IMR-90 (cell line): ENCODE results near the gene GLIS1. TPM values are rescaled to one million over a fixed set of nuclear protein-coding genes. Genes with fewer than 3 reads are reported as not detected.

Source experiments
- ATAC-seq: fragments of 200-7000 bp; cut with Tn5 transposase; 2 replicates; pipeline ENCODE4 v1.9.1; 2020; ENCODE audit warnings: low read depth, mild to moderate bottlenecking, moderate library complexity
- BruUV-seq: library from RNA; stranded (reverse); fragments of 400-500 nt; replicated peaks from 2 replicates; lab custom pipeline; 2021; lab: Mats Ljungman, UMichigan
- CTCF ChIA-PET: fragments of 300-600 bp; formaldehyde crosslinking; extraction: SDS; loops from one replicate; lab custom pipeline; 2021; ENCODE audit warnings: antibody characterized with exemption; lab: Yijun Ruan, JAX
- POLR2A ChIA-PET: fragments of 300-600 bp; sonication (Branson Sonifier 250); formaldehyde crosslinking; loops from one replicate; lab custom pipeline; 2022; ENCODE audit warnings: antibody characterized with exemption; ENCODE audit not compliant: unreplicated experiment; lab: Charles Lee
- DNase-seq: peaks from one replicate; pipeline ENCODE4 v3.0.0; 2013
- H2AFZ ChIP-seq: replicated peaks from 2 replicates; pipeline ENCODE3; 2013; ENCODE audit warnings: low read length, mild to moderate bottlenecking; ENCODE audit not compliant: poor library complexity
- H2AK5ac ChIP-seq: 2 replicates; pipeline ENCODE4 v1.6.1; 2013; ENCODE audit warnings: low read depth, low read length, inconsistent platforms
- H2AK9ac ChIP-seq: replicated peaks from 2 replicates; pipeline ENCODE3; 2013; ENCODE audit warnings: mild to moderate bottlenecking, low read depth, low read length, moderate library complexity; ENCODE audit not compliant: poor library complexity
- H2BK120ac ChIP-seq: 2 replicates; pipeline ENCODE4 v1.6.1; 2013; ENCODE audit warnings: low read depth, low read length, inconsistent platforms
- H2BK15ac ChIP-seq: 3 replicates; pipeline ENCODE4 v1.6.1; 2013; ENCODE audit warnings: low read depth, low read length, inconsistent platforms
- H2BK20ac ChIP-seq: 2 replicates; pipeline ENCODE4 v1.6.1; 2013; ENCODE audit warnings: low read depth, mild to moderate bottlenecking, inconsistent platforms, low read length, moderate library complexity
- H2BK5ac ChIP-seq: 2 replicates; pipeline ENCODE4 v1.6.1; 2013; ENCODE audit warnings: mild to moderate bottlenecking, low read depth, low read length, inconsistent platforms; ENCODE audit not compliant: poor library complexity, severe bottlenecking
- H3K14ac ChIP-seq: replicated peaks from 2 replicates; pipeline ENCODE4 v1.6.1; 2013; ENCODE audit warnings: low read depth, low read length, inconsistent platforms
- H3K18ac ChIP-seq: 2 replicates; pipeline ENCODE4 v1.6.1; 2013; ENCODE audit warnings: low read depth, low read length, control low read depth
- H3K23ac ChIP-seq: 2 replicates; pipeline ENCODE4 v1.6.1; 2013; ENCODE audit warnings: low read depth, low read length, inconsistent platforms
- H3K27ac ChIP-seq: 2 replicates; pipeline ENCODE4 v1.5.1; 2013; ENCODE audit warnings: mild to moderate bottlenecking, control low read depth, low read length; ENCODE audit not compliant: insufficient read depth
- H3K27me3 ChIP-seq: 2 replicates; pipeline ENCODE4 v1.6.1; 2013; ENCODE audit warnings: low read length; ENCODE audit not compliant: control insufficient read depth, insufficient read depth
- H3K36me3 ChIP-seq: 2 replicates; pipeline ENCODE4 v1.6.1; 2013; ENCODE audit warnings: low read length, mixed read lengths; ENCODE audit not compliant: control insufficient read depth, insufficient read depth
- H3K4ac ChIP-seq: 2 replicates; pipeline ENCODE4 v1.6.1; 2013; ENCODE audit warnings: low read depth, low read length, inconsistent platforms
- H3K4me1 ChIP-seq: 2 replicates; pipeline ENCODE4 v1.6.1; 2013; ENCODE audit warnings: low read length, mixed read lengths; ENCODE audit not compliant: control insufficient read depth, insufficient read depth
- H3K4me2 ChIP-seq: 2 replicates; pipeline ENCODE4 v1.6.1; 2013; ENCODE audit warnings: low read depth, mild to moderate bottlenecking, control low read depth, low read length, moderate library complexity
- H3K4me3 ChIP-seq: 2 replicates; pipeline ENCODE4 v1.5.1; 2013; ENCODE audit warnings: low read depth, mild to moderate bottlenecking, control low read depth, low read length, moderate library complexity; ENCODE audit not compliant: insufficient read depth
- H3K56ac ChIP-seq: 2 replicates; pipeline ENCODE4 v1.6.1; 2013; ENCODE audit warnings: low read length, inconsistent platforms; ENCODE audit not compliant: insufficient read depth; ENCODE audit errors: extremely low read depth
- H3K79me1 ChIP-seq, 2 experiments: 2 replicates each; pipeline ENCODE4 v1.6.1; 2013; ENCODE audit warnings: low read length in 2 of 2, inconsistent platforms in 1 of 2, low read depth in 1 of 2
- H3K9ac ChIP-seq: 2 replicates; pipeline ENCODE4 v1.6.1; 2013; ENCODE audit warnings: low read depth, low read length, control low read depth
- H3K9me1 ChIP-seq: 2 replicates; pipeline ENCODE4 v1.6.1; 2013; ENCODE audit warnings: low read length, inconsistent platforms; ENCODE audit not compliant: insufficient read depth
- H3K9me3 ChIP-seq: 2 replicates; pipeline ENCODE4 v1.6.1; 2013; ENCODE audit warnings: low read length; ENCODE audit not compliant: control insufficient read depth, insufficient read depth
- H4K20me1 ChIP-seq: 2 replicates; pipeline ENCODE4 v1.6.1; 2013; ENCODE audit warnings: low read length, inconsistent platforms; ENCODE audit not compliant: insufficient read depth
- H4K5ac ChIP-seq: 2 replicates; pipeline ENCODE4 v1.6.1; 2013; ENCODE audit warnings: mild to moderate bottlenecking, low read depth, low read length, control low read depth
- H4K8ac ChIP-seq, 2 experiments: 2 replicates each; pipeline ENCODE4 v1.6.1; 2013; ENCODE audit warnings: low read depth in 2 of 2, low read length in 2 of 2, control low read depth in 1 of 2, inconsistent platforms in 1 of 2
- H4K91ac ChIP-seq: 2 replicates; pipeline ENCODE4 v1.6.1; 2013; ENCODE audit warnings: low read depth, low read length, inconsistent platforms; ENCODE audit not compliant: insufficient read depth
- BHLHE40 ChIP-seq: fragments of 150-350 bp; IDR thresholded peaks from 2 replicates; pipeline ENCODE4 v1.6.1; 2016; ENCODE audit warnings: mild to moderate bottlenecking, low read depth, low read length
- CEBPB ChIP-seq: IDR thresholded peaks from 2 replicates; pipeline ENCODE4 v1.6.1; 2012; ENCODE audit warnings: low read depth, low read length, improper control_type of control experiment
- CHD1 ChIP-seq: IDR thresholded peaks from 2 replicates; pipeline ENCODE4 v1.6.1; 2012; ENCODE audit warnings: low read depth, low read length, improper control_type of control experiment
- FOS ChIP-seq: fragments of 150-350 bp; IDR thresholded peaks from 2 replicates; pipeline ENCODE4 v1.6.1; 2016; ENCODE audit warnings: low read depth, low read length
- MAFK ChIP-seq: IDR thresholded peaks from 2 replicates; pipeline ENCODE4 v1.6.1; 2012; ENCODE audit warnings: low read depth, low read length, improper control_type of control experiment
- MAZ ChIP-seq: IDR thresholded peaks from 2 replicates; pipeline ENCODE4 v1.6.1; 2012; ENCODE audit warnings: low read depth, mild to moderate bottlenecking, low read length, improper control_type of control experiment, moderate library complexity, borderline replicate concordance
- MXI1 ChIP-seq: IDR thresholded peaks from 2 replicates; pipeline ENCODE4 v1.6.1; 2012; ENCODE audit warnings: low read depth, mild to moderate bottlenecking, low read length, moderate library complexity, borderline replicate concordance
- NFE2L2 ChIP-seq: fragments of 150-350 bp; IDR thresholded peaks from 2 replicates; pipeline ENCODE4 v1.6.1; 2016; ENCODE audit warnings: low read depth, mild to moderate bottlenecking, low read length
- POLR2A ChIP-seq: IDR thresholded peaks from 2 replicates; pipeline ENCODE4 v1.6.1; 2012; ENCODE audit warnings: mild to moderate bottlenecking, low read depth, low read length
- RAD21 ChIP-seq: IDR thresholded peaks from 2 replicates; pipeline ENCODE4 v1.6.1; 2012; ENCODE audit warnings: low read length, improper control_type of control experiment
- RCOR1 ChIP-seq: IDR thresholded peaks from 2 replicates; pipeline ENCODE4 v1.6.1; 2012; ENCODE audit warnings: mild to moderate bottlenecking, low read length, improper control_type of control experiment; ENCODE audit not compliant: insufficient replicate concordance
- RFX5 ChIP-seq: IDR thresholded peaks from 2 replicates; pipeline ENCODE4 v1.8.0; 2012; ENCODE audit warnings: low read depth, mild to moderate bottlenecking, low read length, moderate library complexity
- SMC3 ChIP-seq: fragments of 150-350 bp; IDR thresholded peaks from 2 replicates; pipeline ENCODE4 v1.6.1; 2016; ENCODE audit warnings: low read depth, mild to moderate bottlenecking, antibody characterized with exemption, low read length, moderate library complexity
- USF2 ChIP-seq: fragments of 150-350 bp; IDR thresholded peaks from 2 replicates; pipeline ENCODE4 v1.6.1; 2017; ENCODE audit warnings: mild to moderate bottlenecking, antibody characterized with exemption, low read length, low read depth
- WGBS, 2 experiments: methylation state at CpG; one replicate each; pipeline versions ENCODE4 v1.1.5 to v1.1.7; 2013; ENCODE audit warnings: missing lambda C conversion rate in 2 of 2; ENCODE audit not compliant: insufficient read length in 1 of 2; ENCODE audit errors: extremely low coverage in 2 of 2; 5-methylcytosine and 5-hydroxymethylcytosine counted together
- dilution Hi-C: fragments of 300-500 bp; cut with HindIII; formaldehyde crosslinking; loops from one replicate; pipeline ENCODE4 v1.14.3; 2018; ENCODE audit warnings: low sequenced_read_pairs; ENCODE audit not compliant: unreplicated experiment
- in situ Hi-C: fragments of 300-500 bp; cut with MboI; formaldehyde crosslinking; loops from 3 replicates; pipeline ENCODE4 v1.14.3; 2019; ENCODE audit warnings: low sequenced_read_pairs, inconsistent platforms, mixed read lengths
- intact Hi-C: fragments of 100-400 bp; cut with micrococcal nuclease; formaldehyde crosslinking; loops from 2 replicates; pipeline ENCODE4 v1.10.0; 2022
- polyA plus RNA-seq, 3 experiments: library from polyadenylated mRNA; depleted of rRNA; stranded (reverse); fragments of >200 nt; gene quantifications; 2 replicates each; pipeline ENCODE4 v1.2.3, GENCODE V29; 2012; ENCODE audit warnings: low replicate concordance in 1 of 3
- total RNA-seq: library from RNA; depleted of rRNA; stranded (reverse); fragments of >200 nt; gene quantifications from 2 replicates; pipeline ENCODE4 v1.2.3, GENCODE V29; 2012
- TF ChIP-seq, protein P1 (sequence below): conservative IDR thresholded peaks from 2 replicates; pipeline ENCODE4 v1.5.1; 2012; ENCODE audit warnings: mild to moderate bottlenecking, low read depth, low read length, improper control_type of control experiment
- TF ChIP-seq, protein P2 (sequence below): fragments of 150-350 bp; IDR thresholded peaks from 2 replicates; pipeline ENCODE4 v1.6.1; 2016; ENCODE audit warnings: low read depth, mild to moderate bottlenecking, low read length, moderate library complexity, borderline replicate concordance

Gene GLIS1
- total and polyA plus RNA-seq, 2 of the 4 experiments (the other 2 are of a cell fraction) = 0.18 to 2.3 TPM

DNA sequence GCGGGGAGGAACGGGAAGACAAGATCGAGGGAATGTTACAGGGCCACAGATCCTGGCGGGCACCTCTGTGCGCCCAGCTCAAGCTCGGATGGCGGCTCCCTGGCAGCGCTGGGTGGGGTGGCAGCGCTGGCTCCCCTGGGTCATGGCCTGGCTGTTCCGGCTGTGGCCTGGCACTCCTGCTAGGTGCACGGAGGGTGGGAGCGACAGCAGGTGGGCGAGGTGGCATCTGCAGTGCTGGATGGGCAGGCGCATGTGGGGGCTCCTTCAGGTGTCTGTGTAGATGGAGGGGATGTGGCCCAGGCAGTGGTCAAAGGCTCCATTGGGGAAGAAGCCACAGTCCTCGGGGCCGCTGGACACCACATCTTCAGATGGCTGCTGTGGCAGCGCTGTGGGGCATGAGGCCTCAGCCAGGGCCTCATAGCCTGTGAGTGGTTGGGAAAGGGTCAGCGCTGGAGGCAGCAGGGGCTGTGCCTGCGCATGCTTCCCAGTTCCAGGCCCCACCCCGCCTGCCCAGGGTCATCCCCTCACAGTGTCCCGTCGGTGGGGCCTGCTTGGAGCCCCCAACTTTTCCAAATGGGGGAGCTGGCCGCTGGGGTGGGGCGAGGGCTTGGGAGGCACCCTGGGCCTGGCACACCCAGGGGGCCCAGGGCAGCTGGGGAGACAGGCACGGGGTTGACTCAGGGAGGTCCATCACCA lies 232.5 kb downstream of the GLIS1 start:
- no peak overlapping the region for H3K56ac ChIP-seq
- H3K27me3 ChIP-seq = peaks cover 6% of the 10 kb centered on the region
- POLR2A ChIA-PET = no interaction called here
- H2BK5ac ChIP-seq = no peak overlapping the region
- H2BK15ac ChIP-seq = no peak overlapping the region
- H3K4me1 ChIP-seq = peaks cover 3% of the 10 kb centered on the region; the same call in 1 of the 2 replicates
- H3K79me1 ChIP-seq = no peaks in the 10 kb centered on the region
- no peak overlapping the region for H4K8ac ChIP-seq
- H2BK20ac ChIP-seq = no peak overlapping the region
- in situ Hi-C loops = no loop called here
- H3K23ac ChIP-seq = no peak overlapping the region
- no peaks in the 10 kb centered on the region for H3K9me3 ChIP-seq
- no peaks in the 10 kb centered on the region for H3K36me3 ChIP-seq
- 91% methylated on average over 9 of the region's 25 CpGs; no CpG with 5 or more reads in 1 of the 2 experiments for WGBS, 2 experiments
- no peak overlapping the region for H2AK9ac ChIP-seq
- DNase-seq (no peak), ATAC-seq (no peak)
- H4K5ac ChIP-seq = no peak overlapping the region
- CTCF ChIA-PET = no interaction called here
- H3K18ac ChIP-seq = no peak overlapping the region
- no peak overlapping the region for H3K4me3 ChIP-seq
- no peak overlapping the region for H3K9ac ChIP-seq
- no peak overlapping the region for H4K91ac ChIP-seq
- dilution Hi-C loops = no loop called here
- no peaks in the 10 kb centered on the region for H3K9me1 ChIP-seq
- H3K14ac ChIP-seq = no peak overlapping the region
- no peak for TF ChIP-seq RFX5
- TF ChIP-seq, protein P1, sequence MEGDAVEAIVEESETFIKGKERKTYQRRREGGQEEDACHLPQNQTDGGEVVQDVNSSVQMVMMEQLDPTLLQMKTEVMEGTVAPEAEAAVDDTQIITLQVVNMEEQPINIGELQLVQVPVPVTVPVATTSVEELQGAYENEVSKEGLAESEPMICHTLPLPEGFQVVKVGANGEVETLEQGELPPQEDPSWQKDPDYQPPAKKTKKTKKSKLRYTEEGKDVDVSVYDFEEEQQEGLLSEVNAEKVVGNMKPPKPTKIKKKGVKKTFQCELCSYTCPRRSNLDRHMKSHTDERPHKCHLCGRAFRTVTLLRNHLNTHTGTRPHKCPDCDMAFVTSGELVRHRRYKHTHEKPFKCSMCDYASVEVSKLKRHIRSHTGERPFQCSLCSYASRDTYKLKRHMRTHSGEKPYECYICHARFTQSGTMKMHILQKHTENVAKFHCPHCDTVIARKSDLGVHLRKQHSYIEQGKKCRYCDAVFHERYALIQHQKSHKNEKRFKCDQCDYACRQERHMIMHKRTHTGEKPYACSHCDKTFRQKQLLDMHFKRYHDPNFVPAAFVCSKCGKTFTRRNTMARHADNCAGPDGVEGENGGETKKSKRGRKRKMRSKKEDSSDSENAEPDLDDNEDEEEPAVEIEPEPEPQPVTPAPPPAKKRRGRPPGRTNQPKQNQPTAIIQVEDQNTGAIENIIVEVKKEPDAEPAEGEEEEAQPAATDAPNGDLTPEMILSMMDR = no peak
- no peak for TF ChIP-seq MAFK
- no peak for TF ChIP-seq BHLHE40
- TF ChIP-seq CHD1 = no peak
- no peak for TF ChIP-seq USF2
- no peak for TF ChIP-seq FOS
- TF ChIP-seq MAZ = no peak
- TF ChIP-seq POLR2A = no peak
- no peak for TF ChIP-seq RAD21
- TF ChIP-seq, protein P2, sequence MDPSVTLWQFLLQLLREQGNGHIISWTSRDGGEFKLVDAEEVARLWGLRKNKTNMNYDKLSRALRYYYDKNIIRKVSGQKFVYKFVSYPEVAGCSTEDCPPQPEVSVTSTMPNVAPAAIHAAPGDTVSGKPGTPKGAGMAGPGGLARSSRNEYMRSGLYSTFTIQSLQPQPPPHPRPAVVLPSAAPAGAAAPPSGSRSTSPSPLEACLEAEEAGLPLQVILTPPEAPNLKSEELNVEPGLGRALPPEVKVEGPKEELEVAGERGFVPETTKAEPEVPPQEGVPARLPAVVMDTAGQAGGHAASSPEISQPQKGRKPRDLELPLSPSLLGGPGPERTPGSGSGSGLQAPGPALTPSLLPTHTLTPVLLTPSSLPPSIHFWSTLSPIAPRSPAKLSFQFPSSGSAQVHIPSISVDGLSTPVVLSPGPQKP = no peak
- TF ChIP-seq RCOR1 = no peak
- TF ChIP-seq CEBPB = no peak
- TF ChIP-seq NFE2L2 = no peak
- no peak for TF ChIP-seq MXI1
- no peak for TF ChIP-seq SMC3
- no peaks in the 10 kb centered on the region for H4K20me1 ChIP-seq
- H2AK5ac ChIP-seq = no peak overlapping the region
- intact Hi-C loops = no loop called here
- H3K4me2 ChIP-seq = no peak overlapping the region
- no peak overlapping the region for H3K4ac ChIP-seq
- H2AFZ ChIP-seq = no peak overlapping the region
- no TSS peak for BruUV-seq
- H2BK120ac ChIP-seq = no peak overlapping the region
- no peak overlapping the region for H3K27ac ChIP-seq
